Fibroblast of skin of left quadriceps (primary cell): ENCODE results near the gene UNC5C.

Experiments
- DNase-seq, 2 experiments: peaks; one replicate each; pipeline ENCODE4 v3.0.0-alpha.2; 2013; ENCODE audit warnings: low read depth in 2 of 2

The UNC5C gene

DNA sequence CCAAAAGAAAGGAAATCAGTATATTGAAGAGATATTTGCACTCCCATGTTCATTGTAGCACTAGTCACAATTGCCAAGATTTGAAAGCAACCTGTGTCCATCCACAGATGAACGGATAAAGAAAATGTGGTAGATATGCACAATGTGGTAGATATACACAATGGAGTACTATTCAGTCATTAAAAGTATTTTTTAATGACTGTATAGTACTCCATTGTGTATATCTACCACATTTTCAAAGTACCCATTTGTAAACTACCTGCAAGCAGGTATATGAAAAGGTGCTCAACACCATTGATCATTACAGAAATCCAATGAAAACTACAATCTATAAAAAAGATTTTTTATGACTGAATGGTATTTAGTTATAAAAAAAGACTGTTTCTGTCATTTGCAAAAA lies 200.4 kb downstream of the UNC5C start:
- DNase-seq, result no peak

GRCh38 chr4:95343235-95343634 lies 205.5 kb downstream of the UNC5C start:
- no peak for DNase-seq

DNA sequence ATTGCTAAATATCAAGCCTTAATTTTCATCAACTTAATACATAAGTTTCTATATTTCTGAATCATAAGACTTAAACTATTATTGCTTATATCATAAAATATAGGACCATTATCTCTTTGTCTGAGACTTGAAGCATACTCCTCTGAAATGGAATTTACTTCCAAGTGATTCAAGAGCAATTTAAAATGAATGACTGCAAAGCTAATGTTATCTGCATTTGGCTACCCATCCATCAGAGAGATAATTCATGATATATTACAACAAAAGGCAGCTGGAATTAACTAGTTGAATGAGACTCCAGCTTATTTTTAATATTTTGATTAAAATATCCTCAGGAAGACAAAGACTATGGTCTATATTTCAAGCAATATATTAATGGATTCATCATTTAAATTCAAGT lies 208.6 kb downstream of the UNC5C start:
- no peak for DNase-seq

DNA sequence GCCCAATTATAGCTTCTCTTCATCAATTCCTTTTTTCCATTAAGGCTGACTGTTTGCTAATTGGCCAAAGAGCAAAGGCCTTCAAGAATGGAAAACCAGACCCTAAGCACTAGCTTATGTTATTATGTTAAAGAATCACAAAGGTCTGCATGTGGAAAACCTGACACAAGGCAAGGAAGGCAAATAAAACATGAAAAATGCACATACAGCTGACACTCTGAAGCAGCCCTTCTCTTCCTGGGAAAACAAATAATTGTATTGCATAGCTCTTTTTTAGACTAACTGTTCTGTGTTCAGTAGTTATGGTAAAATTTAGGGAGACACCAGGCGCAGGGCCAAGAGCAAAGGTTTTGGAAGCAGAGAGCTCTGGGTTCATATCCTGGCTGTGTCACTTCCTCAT lies 223.1 kb downstream of the UNC5C start:
- no peak for DNase-seq

DNA sequence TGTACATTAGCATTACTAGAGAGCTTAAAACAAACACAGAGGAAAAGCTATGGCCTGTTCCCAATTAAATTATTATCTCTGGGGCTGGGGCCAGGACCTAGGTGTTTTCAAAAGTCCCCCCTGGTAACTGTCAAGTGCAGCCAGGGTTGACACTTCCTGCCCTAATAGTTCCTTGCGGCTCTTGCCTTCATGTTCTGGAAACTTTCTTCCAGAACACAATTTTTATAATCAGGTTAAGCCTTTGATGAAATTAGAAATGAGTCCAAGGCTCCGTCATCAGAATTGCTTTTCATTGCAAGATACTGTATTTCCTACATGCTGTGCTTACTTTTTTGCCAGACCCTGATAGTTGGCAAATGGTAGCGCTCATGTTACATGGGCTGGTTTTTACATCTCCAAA lies 229.6 kb downstream of the UNC5C start:
- no peak for DNase-seq

DNA sequence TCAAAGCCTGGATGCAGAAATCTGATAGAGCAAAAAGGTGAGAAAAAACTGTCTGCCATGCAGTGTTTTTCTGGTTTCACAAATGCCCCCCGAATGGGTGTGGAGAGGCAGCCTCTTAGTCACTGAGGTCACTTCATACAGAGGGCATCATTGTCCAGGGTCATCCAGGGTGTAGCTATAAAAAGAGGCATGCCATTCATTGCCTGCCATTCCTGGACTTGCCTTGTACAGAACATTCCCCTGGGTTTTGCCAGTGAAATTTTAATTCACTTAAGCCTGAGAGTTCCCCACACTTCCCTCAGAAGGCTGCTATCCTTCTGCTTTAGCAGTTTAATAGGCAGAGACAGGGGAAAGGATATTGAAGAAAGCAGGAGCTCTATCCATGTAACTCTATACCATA lies 230.3 kb downstream of the UNC5C start:
- no peak for DNase-seq

DNA sequence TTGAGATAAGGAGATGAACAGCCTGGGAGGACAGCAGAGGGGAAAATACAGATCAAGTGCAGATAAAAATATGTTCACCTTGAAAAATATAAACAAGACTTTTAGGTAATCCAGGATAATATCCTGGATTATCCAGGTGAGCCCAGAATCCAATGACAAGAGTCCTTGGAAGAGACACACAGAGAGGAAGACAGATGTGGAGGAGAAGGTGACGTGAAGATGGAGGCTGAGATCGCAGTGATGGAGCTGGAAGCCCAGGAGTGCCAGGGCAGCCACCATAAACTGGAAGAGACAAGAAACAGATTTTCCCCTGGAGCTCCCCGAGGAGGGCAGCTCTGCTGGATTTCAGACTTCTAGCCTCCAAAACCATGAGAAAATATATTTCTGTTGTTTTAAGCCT lies 230.7 kb downstream of the UNC5C start:
- no peak for DNase-seq

- no peak for DNase-seq
Observed at GRCh38 chr4:95317085-95317793, 231.5 kb downstream of the UNC5C start.

DNA sequence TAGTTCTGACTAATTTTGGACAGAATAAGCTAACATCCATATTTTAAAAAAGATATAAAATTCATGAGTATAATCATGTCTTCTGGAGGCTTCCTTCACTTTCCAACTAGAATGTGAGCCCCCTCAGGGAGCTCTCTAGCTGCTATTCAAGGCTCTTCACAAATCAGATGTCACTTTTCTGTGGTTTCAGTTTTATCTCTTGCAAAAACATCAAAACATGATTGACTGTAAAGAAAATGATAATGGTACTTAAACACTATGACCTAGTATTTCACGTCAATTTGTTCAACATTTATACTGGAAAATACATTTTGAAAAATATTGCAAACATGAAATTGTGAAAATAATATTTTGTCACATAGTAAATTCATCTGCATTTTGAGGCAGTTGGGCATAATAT lies 234.2 kb downstream of the UNC5C start:
- DNase-seq, result no peak

DNA sequence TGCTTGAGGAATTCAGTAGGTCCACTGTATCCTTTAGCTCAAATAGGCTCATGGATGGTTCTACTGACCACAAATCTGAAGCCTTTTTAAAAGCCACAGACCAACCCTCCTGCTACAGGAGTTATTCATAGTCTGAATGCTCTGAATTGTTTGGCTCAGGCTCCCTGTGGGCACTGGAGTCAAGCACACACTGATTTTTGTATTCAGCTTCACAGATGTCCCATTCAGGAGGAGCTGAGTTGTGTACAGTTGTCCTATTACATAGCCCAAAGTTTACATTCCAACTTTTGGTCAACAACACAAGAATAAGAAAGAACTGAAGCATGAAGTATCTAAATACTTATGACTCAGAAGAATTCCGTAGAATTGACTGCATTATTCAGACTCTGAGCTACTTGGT lies 243.9 kb downstream of the UNC5C start:
- DNase-seq, result no peak

DNA sequence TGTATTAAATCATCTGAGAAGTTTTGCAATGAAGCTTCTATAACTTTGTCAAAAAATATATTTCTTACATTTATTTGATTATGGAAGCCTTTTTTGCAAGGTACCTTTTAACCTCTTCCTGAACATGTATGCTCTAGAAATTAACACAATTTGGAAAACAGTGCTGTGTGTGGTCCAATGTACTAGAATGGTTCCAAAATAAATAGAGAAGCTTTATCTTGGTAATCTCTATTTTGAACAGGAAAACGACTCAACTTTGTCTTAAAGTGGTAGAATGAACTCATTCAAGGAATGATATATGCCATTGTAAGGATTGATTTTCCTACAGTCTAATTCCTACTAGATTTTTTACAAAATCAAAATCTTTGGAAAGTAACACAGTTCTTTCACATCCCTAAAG lies 248.5 kb downstream of the UNC5C start:
- no peak for DNase-seq

DNA sequence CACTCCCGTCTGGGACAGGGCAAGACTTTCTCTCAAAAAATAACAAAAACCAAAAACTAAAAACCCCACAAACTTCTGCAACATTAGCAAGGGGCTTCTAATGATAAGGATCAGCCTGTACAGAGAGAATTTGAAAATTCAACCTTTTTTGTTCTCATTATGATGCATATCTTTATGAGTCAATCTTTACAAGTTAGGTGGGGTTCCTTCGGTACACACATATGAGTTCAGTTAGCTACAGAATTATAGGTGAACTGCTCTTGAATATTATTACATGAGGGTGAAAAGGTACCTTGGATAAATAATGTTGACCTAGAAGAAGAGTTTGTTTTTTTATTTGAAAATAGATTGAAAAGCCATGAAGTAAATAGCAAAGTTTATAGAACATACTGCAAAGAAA lies 252.7 kb downstream of the UNC5C start:
- DNase-seq, result no peak

DNA sequence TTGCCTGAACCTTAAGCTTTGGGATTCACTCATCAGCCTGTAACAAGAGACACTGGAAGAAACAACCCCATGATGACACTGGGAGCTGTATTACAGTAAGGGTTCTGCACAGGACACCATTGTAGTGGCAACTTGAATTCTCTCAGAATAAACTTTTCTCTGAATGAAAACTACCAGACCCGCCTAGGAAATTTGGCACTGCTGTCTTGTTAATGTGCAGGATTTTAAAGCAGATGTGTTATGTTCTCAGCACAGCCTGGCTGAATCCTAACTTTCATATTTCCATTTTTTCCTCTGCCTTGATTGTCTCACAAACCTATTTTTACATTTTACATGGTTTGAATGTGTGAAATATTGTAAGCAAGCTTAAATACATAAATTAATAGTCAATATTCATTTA lies 253.6 kb downstream of the UNC5C start:
- no peak for DNase-seq

DNA sequence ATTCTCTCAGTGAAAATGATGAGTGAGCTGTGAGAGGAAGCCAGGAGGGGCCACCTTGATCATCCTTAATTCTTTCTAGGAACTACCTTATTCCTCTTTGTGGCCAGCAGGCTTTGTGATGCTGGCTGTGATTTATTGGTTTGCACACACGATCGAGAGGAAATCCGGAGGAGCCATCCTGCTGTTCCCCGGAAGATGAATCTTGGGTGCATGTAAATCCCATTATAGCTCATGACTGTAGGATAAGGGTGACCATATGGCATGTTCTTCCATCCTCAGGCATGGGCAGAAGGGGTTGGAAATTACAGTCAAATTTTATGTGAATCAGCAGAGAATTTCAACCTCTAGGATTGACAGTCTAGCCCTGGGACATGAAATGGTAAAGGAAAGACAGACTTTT lies 254.5 kb downstream of the UNC5C start:
- DNase-seq, result no peak

DNA sequence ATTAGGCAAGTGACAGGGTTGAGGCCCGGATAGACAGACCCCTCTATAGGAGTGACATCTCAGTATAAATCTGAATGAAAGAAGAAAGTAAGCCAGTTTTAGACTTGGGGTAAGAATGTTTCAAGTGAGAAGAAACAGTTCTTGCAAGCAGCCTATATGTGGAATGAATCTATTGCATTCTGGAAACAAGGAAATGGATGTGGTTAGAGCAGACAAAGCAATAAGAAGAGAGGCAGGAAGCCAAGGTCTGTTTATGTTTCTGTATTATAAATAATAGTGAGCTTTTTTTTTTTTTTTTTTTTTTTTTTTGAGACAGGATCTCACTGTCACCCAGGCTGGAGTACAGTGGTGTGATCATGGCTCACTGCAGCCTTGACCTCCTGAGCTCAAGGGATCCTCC lies 255.8 kb downstream of the UNC5C start:
- DNase-seq, result no peak

DNA sequence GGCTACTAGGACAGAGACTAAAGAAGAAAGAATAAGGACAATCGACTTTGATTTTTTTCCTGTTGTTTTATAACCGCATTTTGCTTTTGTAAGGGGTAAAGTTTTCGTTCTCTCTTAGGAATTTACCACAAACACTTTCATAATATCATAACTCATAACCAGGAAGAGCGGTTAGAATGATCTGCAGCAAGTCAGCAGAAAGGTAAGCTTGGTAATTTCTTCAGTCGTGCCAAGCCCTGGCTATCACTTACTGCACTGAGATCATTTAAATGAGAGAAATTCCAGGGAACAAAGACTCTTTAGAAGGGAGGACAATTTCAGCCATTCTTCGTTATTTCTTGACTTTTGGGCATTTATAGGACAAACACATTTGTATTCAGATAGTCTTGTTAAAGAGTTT lies 258.1 kb downstream of the UNC5C start:
- DNase-seq, result no peak

DNA sequence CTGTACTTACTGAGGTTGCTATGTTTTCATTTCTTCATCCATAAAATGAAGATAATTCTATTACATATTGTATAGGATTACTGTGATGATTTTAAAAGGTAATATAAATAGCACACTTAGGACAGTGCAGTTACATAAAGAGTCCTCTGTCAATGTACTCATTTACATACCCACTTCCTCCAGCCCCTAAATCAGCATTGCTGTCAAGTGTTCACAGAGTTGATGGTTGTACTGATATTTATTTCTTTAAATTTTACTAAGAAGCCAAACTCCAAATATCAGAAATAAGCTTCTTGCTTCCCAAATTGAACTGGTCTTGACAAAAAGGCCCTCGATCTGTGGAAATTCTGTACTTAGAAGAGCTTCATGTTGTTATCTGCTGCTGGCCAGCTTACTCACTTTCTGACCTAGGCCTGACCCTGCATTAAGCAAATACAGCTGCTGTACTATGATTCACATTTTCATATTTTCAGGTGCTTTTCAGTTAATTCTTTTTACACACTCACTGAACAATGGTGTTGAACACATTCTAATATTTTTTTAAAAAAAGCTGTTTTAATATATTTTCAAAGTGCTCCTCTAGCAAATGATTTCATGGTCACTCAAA lies 259.6 kb downstream of the UNC5C start:
- no peak for DNase-seq

GRCh38 chr4:95288552-95288951 lies 260.2 kb downstream of the UNC5C start:
- no peak for DNase-seq

GRCh38 chr4:95285797-95286196 lies 263.0 kb downstream of the UNC5C start:
- no peak for DNase-seq

GRCh38 chr4:95284655-95285054 lies 264.1 kb downstream of the UNC5C start:
- DNase-seq, result no peak

DNA sequence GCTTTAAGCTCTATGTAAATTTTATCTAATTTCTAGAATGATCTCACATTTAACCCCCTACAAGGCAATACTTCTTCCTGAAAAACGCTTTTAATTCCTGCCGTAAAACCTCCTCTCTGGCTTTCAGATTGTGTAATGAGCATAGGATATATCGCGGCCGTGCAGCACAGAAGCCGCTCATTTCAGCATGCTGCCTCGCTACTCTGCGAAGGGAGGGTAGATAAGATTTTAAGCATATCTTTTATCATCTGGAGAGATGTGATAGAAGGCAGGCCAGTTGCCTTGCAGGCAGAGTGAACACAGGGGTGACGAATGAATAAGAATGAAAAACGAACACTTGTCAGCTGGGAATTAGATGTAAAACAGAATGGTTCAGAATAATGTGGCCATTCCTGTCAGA lies 265.5 kb downstream of the UNC5C start:
- no peak for DNase-seq

DNA sequence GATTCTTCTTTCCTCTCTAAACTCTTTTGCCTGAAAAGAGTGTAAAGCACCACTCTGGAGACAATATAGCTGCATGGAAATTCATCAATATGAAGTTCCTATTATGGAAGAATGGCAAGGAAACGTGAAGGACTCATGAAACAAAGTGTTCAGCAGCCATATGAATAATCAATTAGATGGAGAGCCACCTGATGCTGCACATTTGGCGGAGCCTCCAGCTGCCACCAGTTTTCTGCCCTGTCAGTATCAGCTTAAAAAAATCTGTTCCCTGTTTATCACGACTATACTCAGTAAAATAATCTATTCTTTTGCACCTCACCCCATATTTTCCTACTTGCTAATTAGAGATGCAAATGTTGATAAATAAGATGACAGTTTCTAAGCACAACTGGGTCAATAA lies 276.0 kb downstream of the UNC5C start:
- no peak for DNase-seq

- DNase-seq, result peak; percentile 18
Observed at GRCh38 chr4:95272036-95272435, 276.7 kb downstream of the UNC5C start.
